ENCODE results near the gene PACSIN3.

Gene PACSIN3

GRCh38 chr11:47180006-47180787 lies 6.0 kb downstream of the PACSIN3 start:
- Histone ChIP-seq H3K4me2 (ENCODE audit: low read length) (no peak overlapping the region), H3K4me1 (ENCODE audit: low read length) (peaks cover 14% of the 10 kb centered on the region), H3K4me3 (ENCODE audit: low read length) (no peak overlapping the region), H3K79me2 (ENCODE audit: low read length) (peaks cover 15% of the 10 kb centered on the region), H2AFZ (ENCODE audit: low read depth, low read length) (no peak overlapping the region), H3K27me3 (ENCODE audit: low read depth, low read length) (no peaks in the 10 kb centered on the region), H3K9ac (ENCODE audit: low read length) (no peak overlapping the region), H3K36me3 (replicated peaks; ENCODE audit: low read depth, low read length) (peaks cover under 1% of the 10 kb centered on the region), H3K27ac (ENCODE audit: low read length) (no peak overlapping the region), H3K9me3 (ENCODE audit: insufficient read depth, low read length) (no peaks in the 10 kb centered on the region), H4K20me1 (ENCODE audit: insufficient read depth, low read length) (no peaks in the 10 kb centered on the region)
- TF ChIP-seq EZH2phosphoT487 (IDR thresholded peaks at IDR 0.05; ENCODE audit: low read depth), result no peak
- no peak for TF ChIP-seq CTCF (IDR thresholded peaks at IDR 0.05; ENCODE audit: low read depth, low read length)

GRCh38 chr11:47179655-47179991 lies 6.6 kb downstream of the PACSIN3 start:
- Histone ChIP-seq H4K20me1 (ENCODE audit: insufficient read depth, low read length) (no peaks in the 10 kb centered on the region), H3K4me3 (ENCODE audit: low read length) (no peak overlapping the region)

GRCh38 chr11:47178737-47179654 lies 7.2 kb downstream of the PACSIN3 start:
- Histone ChIP-seq H4K20me1 (ENCODE audit: insufficient read depth, low read length) (no peaks in the 10 kb centered on the region), H3K36me3 (replicated peaks; ENCODE audit: low read depth, low read length) (peaks cover 8% of the 10 kb centered on the region), H3K9ac (ENCODE audit: low read length) (no peak overlapping the region), H2AFZ (ENCODE audit: low read depth, low read length) (no peak overlapping the region), H3K9me3 (ENCODE audit: insufficient read depth, low read length) (no peaks in the 10 kb centered on the region), H3K79me2 (ENCODE audit: low read length) (peaks cover 25% of the 10 kb centered on the region), H3K27ac (ENCODE audit: low read length) (no peak overlapping the region), H3K27me3 (ENCODE audit: low read depth, low read length) (no peaks in the 10 kb centered on the region), H3K4me1 (ENCODE audit: low read length) (peaks cover 16% of the 10 kb centered on the region), H3K4me2 (ENCODE audit: low read length) (no peak overlapping the region), H3K4me3 (ENCODE audit: low read length) (no peak overlapping the region)
- no peak for TF ChIP-seq CTCF (IDR thresholded peaks at IDR 0.05; ENCODE audit: low read depth, low read length)
- TF ChIP-seq EZH2phosphoT487 (IDR thresholded peaks at IDR 0.05; ENCODE audit: low read depth), result no peak

More at GRCh38 chr11:47179655-47179991, 6.6 kb downstream of the PACSIN3 start:
- H3K27me3 ChIP-seq (ENCODE audit: low read depth, low read length), result no peaks in the 10 kb centered on the region
- no peak overlapping the region for H3K4me2 ChIP-seq (ENCODE audit: low read length)
- H2AFZ ChIP-seq (ENCODE audit: low read depth, low read length), result no peak overlapping the region
- H3K79me2 ChIP-seq (ENCODE audit: low read length), result peaks cover 20% of the 10 kb centered on the region
- H3K36me3 ChIP-seq (replicated peaks; ENCODE audit: low read depth, low read length), result peaks cover 6% of the 10 kb centered on the region
- peaks cover 16% of the 10 kb centered on the region for H3K4me1 ChIP-seq (ENCODE audit: low read length)
- H3K27ac ChIP-seq (ENCODE audit: low read length), result no peak overlapping the region
- no peak overlapping the region for H3K9ac ChIP-seq (ENCODE audit: low read length)
- no peaks in the 10 kb centered on the region for H3K9me3 ChIP-seq (ENCODE audit: insufficient read depth, low read length)
- TF ChIP-seq CTCF (IDR thresholded peaks at IDR 0.05; ENCODE audit: low read depth, low read length) (peak; percentile 57), EZH2phosphoT487 (IDR thresholded peaks at IDR 0.05; ENCODE audit: low read depth) (no peak)

GRCh38 chr11:47178316-47178715 lies 7.9 kb downstream of the PACSIN3 start:
- no peaks in the 10 kb centered on the region for H3K9me3 ChIP-seq (ENCODE audit: insufficient read depth, low read length)
- no peak overlapping the region for H3K27ac ChIP-seq (ENCODE audit: low read length)
- H3K27me3 ChIP-seq (ENCODE audit: low read depth, low read length), result no peaks in the 10 kb centered on the region
- H4K20me1 ChIP-seq (ENCODE audit: insufficient read depth, low read length), result no peaks in the 10 kb centered on the region
- H3K36me3 ChIP-seq (replicated peaks; ENCODE audit: low read depth, low read length), result peaks cover 15% of the 10 kb centered on the region
- TF ChIP-seq CTCF (IDR thresholded peaks at IDR 0.05; ENCODE audit: low read depth, low read length) (no peak), EZH2phosphoT487 (IDR thresholded peaks at IDR 0.05; ENCODE audit: low read depth) (no peak)
- H2AFZ ChIP-seq (ENCODE audit: low read depth, low read length), result no peak overlapping the region
- H3K79me2 ChIP-seq (ENCODE audit: low read length), result peaks cover 32% of the 10 kb centered on the region
- H3K4me3 ChIP-seq (ENCODE audit: low read length), result no peak overlapping the region
- H3K4me2 ChIP-seq (ENCODE audit: low read length), result 0 out of 2 replicates have a peak overlapping the region, but pooled peaks have one; percentile 90
- H3K4me1 ChIP-seq (ENCODE audit: low read length), result peaks cover 16% of the 10 kb centered on the region
- H3K9ac ChIP-seq (ENCODE audit: low read length), result no peak overlapping the region

Data from OCI-LY3 (cell line).